Stimulated activated CD8-positive, alpha-beta memory T cell treated with anti-CD3 and anti-CD28 coated beads, Interleukin-4, amount 100 ng/mL, for 48 hours (primary cell): ENCODE results near the gene USP9X.
"Not testable (repeated sequence)": the region's sequence is repeated elsewhere in the genome, so short reads cannot be mapped to it uniquely, and the experiment has no call there.

ENCODE experiments used
- DNase-seq: peaks from one replicate; pipeline ENCODE4 v3.0.0-alpha.2; 2020

Gene USP9X

GRCh38 chrX:41209853-41210252 lies 124.6 kb downstream of the USP9X start:
- DNase-seq = no peak

- DNase-seq = no peak
Measured at GRCh38 chrX:41224605-41225004, 139.4 kb downstream of the USP9X start.

- no peak for DNase-seq
Measured at GRCh38 chrX:41233988-41234387, 148.7 kb downstream of the USP9X start.

- DNase-seq = not testable (repeated sequence)
Measured at GRCh38 chrX:41234471-41234870, 149.2 kb downstream of the USP9X start.

- DNase-seq = no peak
Measured at GRCh38 chrX:41234962-41235361, 149.7 kb downstream of the USP9X start.

- DNase-seq = no peak
Measured at GRCh38 chrX:41236629-41237028, 151.4 kb downstream of the USP9X start.

GRCh38 chrX:41240509-41240908 lies 155.3 kb downstream of the USP9X start:
- no peak for DNase-seq

- DNase-seq = no peak
Measured at GRCh38 chrX:41241962-41242361, 156.7 kb downstream of the USP9X start.

GRCh38 chrX:41245641-41246040 lies 160.4 kb downstream of the USP9X start:
- no peak for DNase-seq

GRCh38 chrX:41250867-41251266 lies 165.6 kb downstream of the USP9X start:
- no peak for DNase-seq

- DNase-seq = no peak
Measured at GRCh38 chrX:41257801-41258200, 172.6 kb downstream of the USP9X start.

GRCh38 chrX:41258226-41258625 lies 173.0 kb downstream of the USP9X start:
- no peak for DNase-seq

GRCh38 chrX:41258871-41259270 lies 173.6 kb downstream of the USP9X start:
- DNase-seq = no peak

GRCh38 chrX:41259516-41259915 lies 174.3 kb downstream of the USP9X start:
- DNase-seq = no peak

- DNase-seq = peak; percentile 69
Measured at GRCh38 chrX:41265615-41266014, 180.4 kb downstream of the USP9X start.

GRCh38 chrX:41273638-41274037 lies 188.4 kb downstream of the USP9X start:
- DNase-seq = no peak

- DNase-seq = peak; percentile 70
Measured at GRCh38 chrX:41275661-41276609, 190.7 kb downstream of the USP9X start.

- DNase-seq = no peak
Measured at GRCh38 chrX:41276661-41277506, 191.6 kb downstream of the USP9X start.

- DNase-seq = not testable (repeated sequence)
Measured at GRCh38 chrX:41282307-41282706, 197.1 kb downstream of the USP9X start.

- not testable (repeated sequence) for DNase-seq
Measured at GRCh38 chrX:41285928-41286327, 200.7 kb downstream of the USP9X start.
